AG10803 (cell line): ENCODE results near the gene SLC13A2.

ENCODE experiments used
- DNase-seq: peaks from one replicate; pipeline ENCODE4 v3.0.0; 2010; ENCODE audit warnings: low read depth
- H3K4me3 ChIP-seq: 2 replicates; pipeline ENCODE4 v1.5.1; 2011; ENCODE audit warnings: mild to moderate bottlenecking, low read length, control low read depth
- TF ChIP-seq, protein P1 (sequence below): conservative IDR thresholded peaks from 2 replicates; pipeline ENCODE4 v1.5.1; 2011; ENCODE audit warnings: mild to moderate bottlenecking, low read length, control low read depth, inconsistent platforms

The SLC13A2 gene

GRCh38 chr17:28547096-28547622 lies 73.7 kb downstream of the SLC13A2 start:
- DNase-seq, result no peak
- H3K4me3 ChIP-seq, result no peak overlapping the region

More at GRCh38 chr17:28547096-28547622, 73.7 kb downstream of the SLC13A2 start:
- TF ChIP-seq, protein P1, sequence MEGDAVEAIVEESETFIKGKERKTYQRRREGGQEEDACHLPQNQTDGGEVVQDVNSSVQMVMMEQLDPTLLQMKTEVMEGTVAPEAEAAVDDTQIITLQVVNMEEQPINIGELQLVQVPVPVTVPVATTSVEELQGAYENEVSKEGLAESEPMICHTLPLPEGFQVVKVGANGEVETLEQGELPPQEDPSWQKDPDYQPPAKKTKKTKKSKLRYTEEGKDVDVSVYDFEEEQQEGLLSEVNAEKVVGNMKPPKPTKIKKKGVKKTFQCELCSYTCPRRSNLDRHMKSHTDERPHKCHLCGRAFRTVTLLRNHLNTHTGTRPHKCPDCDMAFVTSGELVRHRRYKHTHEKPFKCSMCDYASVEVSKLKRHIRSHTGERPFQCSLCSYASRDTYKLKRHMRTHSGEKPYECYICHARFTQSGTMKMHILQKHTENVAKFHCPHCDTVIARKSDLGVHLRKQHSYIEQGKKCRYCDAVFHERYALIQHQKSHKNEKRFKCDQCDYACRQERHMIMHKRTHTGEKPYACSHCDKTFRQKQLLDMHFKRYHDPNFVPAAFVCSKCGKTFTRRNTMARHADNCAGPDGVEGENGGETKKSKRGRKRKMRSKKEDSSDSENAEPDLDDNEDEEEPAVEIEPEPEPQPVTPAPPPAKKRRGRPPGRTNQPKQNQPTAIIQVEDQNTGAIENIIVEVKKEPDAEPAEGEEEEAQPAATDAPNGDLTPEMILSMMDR, result no peak
